ENCODE measurements around the gene EMILIN2. TPM values are rescaled to one million over a fixed set of nuclear protein-coding genes. Genes with fewer than 3 reads are reported as not detected.

Gene EMILIN2
- total RNA-seq, 3 donors from 2014 or later (not counting 1 experiment from before 2014, with no cell fraction given) = 8.4 to 25.6 (median 9.8) TPM

- no peaks in the 10 kb centered on the region for H3K27me3 Mint-ChIP-seq (ENCODE audit: low read depth in 2 of 2)
- Histone ChIP-seq H3K9me3 (ENCODE audit: control insufficient read depth, insufficient read depth, low read length) (no peaks in the 10 kb centered on the region), H3K4me1 (ENCODE audit: control insufficient read depth, insufficient read depth, low read length) (peaks cover 22% of the 10 kb centered on the region), H3K4me3 (ENCODE audit: low read length) (no peak overlapping the region), H3K36me3 (ENCODE audit: control insufficient read depth, insufficient read depth, low read length) (no peaks in the 10 kb centered on the region), H3K27me3 (ENCODE audit: control insufficient read depth, insufficient read depth, low read length) (no peaks in the 10 kb centered on the region), H3K27ac (ENCODE audit: low read length) (no peak overlapping the region)
- H3K36me3 Mint-ChIP-seq = no peaks in the 10 kb centered on the region
- H3K27ac Mint-ChIP-seq = no peak overlapping the region
- ATAC-seq = no peak
- no peak overlapping the region for H3K4me3 Mint-ChIP-seq
- no peak for TF ChIP-seq CTCF (IDR thresholded peaks at IDR 0.05)
- H3K4me1 Mint-ChIP-seq = peaks cover 19 to 29% of the 10 kb centered on the region in 2 donors
- intact Hi-C loops (cut with micrococcal nuclease) = no loop called here
- no peaks in the 10 kb centered on the region for H3K9me3 Mint-ChIP-seq
- DNase-seq = no peak
- 97% methylated on average over 15 of the region's 15 CpGs for WGBS (ENCODE audit: insufficient coverage)
Observed at GRCh38 chr18:2878656-2879330, 32.0 kb downstream of the EMILIN2 start.

GRCh38 chr18:2879889-2880288 lies 33.1 kb downstream of the EMILIN2 start:
- no peaks in the 10 kb centered on the region for H3K27me3 ChIP-seq (ENCODE audit: control insufficient read depth, insufficient read depth, low read length)
- H3K36me3 ChIP-seq (ENCODE audit: control insufficient read depth, insufficient read depth, low read length) = no peaks in the 10 kb centered on the region
- no peak overlapping the region for H3K4me3 ChIP-seq (ENCODE audit: low read length)
- DNase-seq = no peak
- Mint-ChIP-seq H3K27ac (peak overlapping the region in 1 of 2 donors; percentile 7), H3K9me3 (no peaks in the 10 kb centered on the region), H3K27me3 (ENCODE audit: low read depth in 2 of 2) (no peaks in the 10 kb centered on the region), H3K4me1 (peaks cover 22 to 27% of the 10 kb centered on the region in 2 donors), H3K4me3 (no peak overlapping the region), H3K36me3 (no peaks in the 10 kb centered on the region)
- no peak overlapping the region for H3K27ac ChIP-seq (ENCODE audit: low read length)
- WGBS (ENCODE audit: insufficient coverage) = 88% methylated on average over 4 of the region's 4 CpGs
- no peaks in the 10 kb centered on the region for H3K9me3 ChIP-seq (ENCODE audit: control insufficient read depth, insufficient read depth, low read length)
- no peak for TF ChIP-seq CTCF (IDR thresholded peaks at IDR 0.05)
- no peak for ATAC-seq
- peaks cover 29% of the 10 kb centered on the region for H3K4me1 ChIP-seq (ENCODE audit: control insufficient read depth, insufficient read depth, low read length)
- intact Hi-C loops (cut with micrococcal nuclease) = no loop called here

GRCh38 chr18:2880473-2880872 lies 33.7 kb downstream of the EMILIN2 start:
- WGBS (ENCODE audit: insufficient coverage) = 96% methylated on average over 17 of the region's 17 CpGs

More at GRCh38 chr18:2880473-2880872, 33.7 kb downstream of the EMILIN2 start:
- Mint-ChIP-seq H3K4me3 (no peak overlapping the region), H3K27ac (no peak overlapping the region), H3K27me3 (ENCODE audit: low read depth in 2 of 2) (no peaks in the 10 kb centered on the region), H3K9me3 (no peaks in the 10 kb centered on the region), H3K36me3 (no peaks in the 10 kb centered on the region), H3K4me1 (peaks cover 22 to 25% of the 10 kb centered on the region in 2 donors)
- no peaks in the 10 kb centered on the region for H3K9me3 ChIP-seq (ENCODE audit: control insufficient read depth, insufficient read depth, low read length)
- no peak overlapping the region for H3K27ac ChIP-seq (ENCODE audit: low read length)
- intact Hi-C loops (cut with micrococcal nuclease) = no loop called here
- peaks cover 29% of the 10 kb centered on the region for H3K4me1 ChIP-seq (ENCODE audit: control insufficient read depth, insufficient read depth, low read length)
- H3K36me3 ChIP-seq (ENCODE audit: control insufficient read depth, insufficient read depth, low read length) = no peaks in the 10 kb centered on the region
- ATAC-seq (no peak), DNase-seq (no peak)
- H3K4me3 ChIP-seq (ENCODE audit: low read length) = no peak overlapping the region
- H3K27me3 ChIP-seq (ENCODE audit: control insufficient read depth, insufficient read depth, low read length) = no peaks in the 10 kb centered on the region
- no peak for TF ChIP-seq CTCF (IDR thresholded peaks at IDR 0.05)
